ENCODE measurements around the gene FAM234A. TPM values are rescaled to one million over a fixed set of nuclear protein-coding genes. Genes with fewer than 3 reads are reported as not detected.

The FAM234A gene
- polyA plus RNA-seq, 2 of the 4 experiments (the other 2 are of a cell fraction): 25.6 to 53.3 TPM

GRCh38 chr16:281660-282255 is 47.1 kb downstream of the FAM234A start:
- Histone ChIP-seq H3K4me1 (peaks cover 6% of the 10 kb centered on the region; the same call in 1 of the 3 replicates), H3K9me3 (no peaks in the 10 kb centered on the region), H3K4me2 (no peak overlapping the region), H3K4me3 (no peak overlapping the region), H3K27ac (no peak overlapping the region)
- DNase-seq (ENCODE audit: low read depth in 1 of 2, low spot score in 1 of 2) (no peak), ATAC-seq (peak; percentile 13 to 21; a peak in 1 of 6 replicates), FAIRE-seq (no peak)
- POLR2A ChIA-PET: interaction anchor here (0.5 kb wide), 1 partner anchor 171 kb away, joined by 3 read pairs; no protein-coding TSS in a partner anchor
- WGBS (ENCODE audit: missing lambda C conversion rate): 72% methylated on average over 9 of the region's 25 CpGs
- TF ChIP-seq ZSCAN20 (CRISPR knock-in tag; IDR thresholded peaks at IDR 0.05) (no peak), HEYL (CRISPR knock-in tag; IDR thresholded peaks at IDR 0.05) (no peak), POLR2AphosphoS2 (conservative IDR thresholded peaks at IDR 0.05; ENCODE audit: low read length) (no peak), POLR2A (IDR thresholded peaks at IDR 0.05; ENCODE audit: low read length) (no peak), JUNB (IDR thresholded peaks at IDR 0.05) (no peak), CBX2 (IDR thresholded peaks at IDR 0.05; ENCODE audit: borderline replicate concordance, low read depth) (no peak), KDM1A (IDR thresholded peaks at IDR 0.05; ENCODE audit: low read depth) (no peak)
- CTCF ChIA-PET: interaction anchor here (1.0 kb wide), 1 partner anchor 11 kb away, joined by 3 read pairs; no protein-coding TSS in a partner anchor

DNA sequence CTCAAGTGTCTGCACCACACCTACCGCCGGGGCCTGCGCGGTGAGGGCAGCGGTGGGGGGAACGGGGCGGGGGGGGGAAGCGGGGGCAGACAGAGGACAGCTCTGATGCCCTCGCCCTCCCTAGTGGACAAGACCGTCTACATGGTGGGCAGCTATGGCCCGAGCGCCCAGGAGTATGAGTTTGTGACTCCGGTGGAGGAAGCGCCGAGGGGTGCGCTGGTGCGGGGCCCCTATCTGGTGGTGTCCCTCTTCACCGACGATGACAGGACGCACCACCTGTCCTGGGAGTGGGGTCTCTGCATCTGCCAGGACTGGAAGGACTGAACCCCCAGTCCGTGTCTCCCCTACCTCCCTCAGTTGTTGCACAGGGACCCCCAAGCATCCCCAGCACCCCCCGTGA is 47.9 kb downstream of the FAM234A start:
- Histone ChIP-seq H3K27ac (no peak overlapping the region), H3K9me3 (no peaks in the 10 kb centered on the region), H3K4me1 (peaks cover 8% of the 10 kb centered on the region; the same call in 1 of the 3 replicates), H3K4me2 (no peak overlapping the region), H3K4me3 (no peak overlapping the region)
- ATAC-seq: no peak
- WGBS (ENCODE audit: missing lambda C conversion rate): 86% methylated on average over 19 of the region's 22 CpGs
- POLR2A ChIA-PET: no interaction called here
- no peak for DNase-seq (ENCODE audit: low read depth in 1 of 2, low spot score in 1 of 2)
- FAIRE-seq: no peak
- CTCF ChIA-PET: no interaction called here
- TF ChIP-seq RFX5 (IDR thresholded peaks at IDR 0.05) (no peak), HDAC2 (IDR thresholded peaks at IDR 0.05) (no peak), MAZ (IDR thresholded peaks at IDR 0.05; ENCODE audit: borderline replicate concordance, low read depth, low read length) (no peak), HOXB5 (CRISPR knock-in tag; IDR thresholded peaks at IDR 0.05) (no peak), REST (IDR thresholded peaks at IDR 0.05) (no peak), E2F6 (IDR thresholded peaks at IDR 0.05; ENCODE audit: borderline replicate concordance, low read depth) (no peak), EHF (CRISPR knock-in tag; IDR thresholded peaks at IDR 0.05) (no peak), ZFP36 (IDR thresholded peaks at IDR 0.05; ENCODE audit: borderline replicate concordance, partially characterized antibody) (no peak), ZC3H11A (IDR thresholded peaks at IDR 0.05) (no peak), ATOH8 (CRISPR knock-in tag; IDR thresholded peaks at IDR 0.05; ENCODE audit: low read depth) (no peak), HEYL (CRISPR knock-in tag; IDR thresholded peaks at IDR 0.05) (no peak), NFE2L2 (conservative IDR thresholded peaks at IDR 0.05; ENCODE audit: low read length) (no peak), CBX2 (IDR thresholded peaks at IDR 0.05; ENCODE audit: borderline replicate concordance, low read depth) (no peak), FOSB (CRISPR knock-in tag; IDR thresholded peaks at IDR 0.05) (no peak), MYC (IDR thresholded peaks at IDR 0.05; ENCODE audit: borderline replicate concordance, low read length) (no peak), SMC3 (IDR thresholded peaks at IDR 0.05) (no peak)
